ENCODE data around the gene ARFRP1.

Gene ARFRP1

GRCh38 chr20:63702751-63703470 is 4.9 kb downstream of the ARFRP1 start:
- in situ Hi-C loops (cut with HindIII; ENCODE audit: low sequenced_read_pairs), result no loop called here

- in situ Hi-C loops (cut with HindIII; ENCODE audit: low sequenced_read_pairs), result no loop called here
Measured at GRCh38 chr20:63702036-63702665, 5.6 kb downstream of the ARFRP1 start.

GRCh38 chr20:63701329-63702035 is 6.3 kb downstream of the ARFRP1 start:
- in situ Hi-C loops (cut with HindIII; ENCODE audit: low sequenced_read_pairs), result no loop called here

GRCh38 chr20:63701051-63701328 is 6.8 kb downstream of the ARFRP1 start:
- in situ Hi-C loops (cut with HindIII; ENCODE audit: low sequenced_read_pairs), result no loop called here

- in situ Hi-C loops (cut with HindIII; ENCODE audit: low sequenced_read_pairs), result no loop called here
Measured at GRCh38 chr20:63700199-63701050, 7.4 kb downstream of the ARFRP1 start.

GRCh38 chr20:63699466-63700198 is 8.1 kb downstream of the ARFRP1 start:
- in situ Hi-C loops (cut with HindIII; ENCODE audit: low sequenced_read_pairs), result no loop called here

GRCh38 chr20:63698739-63699465 is 8.9 kb downstream of the ARFRP1 start:
- in situ Hi-C loops (cut with HindIII; ENCODE audit: low sequenced_read_pairs), result no loop called here

GRCh38 chr20:63697868-63698545 is 9.8 kb downstream of the ARFRP1 start:
- in situ Hi-C loops (cut with HindIII; ENCODE audit: low sequenced_read_pairs), result no loop called here

- in situ Hi-C loops (cut with HindIII; ENCODE audit: low sequenced_read_pairs), result no loop called here
Measured at GRCh38 chr20:63697357-63697867, 10.4 kb downstream of the ARFRP1 start.

GRCh38 chr20:63696628-63697356 is 11.0 kb downstream of the ARFRP1 start, which contains the start of gene TNFRSF6B:
Gene TNFRSF6B (plus strand): TSS chr20:63696652. CDS start chr20:63696768, 116 bp downstream.
- in situ Hi-C loops (cut with HindIII; ENCODE audit: low sequenced_read_pairs), result no loop called here

GRCh38 chr20:63696306-63696627 is 11.5 kb downstream of the ARFRP1 start:
- in situ Hi-C loops (cut with HindIII; ENCODE audit: low sequenced_read_pairs), result no loop called here

GRCh38 chr20:63695424-63696305 is 12.1 kb downstream of the ARFRP1 start:
- in situ Hi-C loops (cut with HindIII; ENCODE audit: low sequenced_read_pairs), result no loop called here

- in situ Hi-C loops (cut with HindIII; ENCODE audit: low sequenced_read_pairs), result no loop called here
Measured at GRCh38 chr20:63694584-63695423, 13.0 kb downstream of the ARFRP1 start.

GRCh38 chr20:63693733-63694583 is 13.8 kb downstream of the ARFRP1 start:
- in situ Hi-C loops (cut with HindIII; ENCODE audit: low sequenced_read_pairs), result no loop called here

- in situ Hi-C loops (cut with HindIII; ENCODE audit: low sequenced_read_pairs), result no loop called here
Measured at GRCh38 chr20:63693083-63693732, 14.6 kb downstream of the ARFRP1 start.

Data from endothelial cell of hepatic sinusoid (primary cell).